ENCODE results near the gene FCRL6. TPM values are rescaled to one million over a fixed set of nuclear protein-coding genes. Genes with fewer than 3 reads are reported as not detected.

The FCRL6 gene
- total RNA-seq, 1 donor from 2014 or later = not detected

- no peak for ATAC-seq (ENCODE audit: low read depth)
- ChIA-PET POLR2A (no interaction called here), CTCF (interaction anchor here (9.5 kb wide), 1 partner anchor 88 kb away, joined by 176 read pairs; no protein-coding TSS in a partner anchor)
- H3K27me3 Mint-ChIP-seq = peaks cover 66% of the 10 kb centered on the region
- DNase-seq = no peak
- H3K36me3 Mint-ChIP-seq (ENCODE audit: low read depth) = no peaks in the 10 kb centered on the region
- H3K4me3 Mint-ChIP-seq = no peak overlapping the region
- H3K9me3 Mint-ChIP-seq = no peaks in the 10 kb centered on the region
- intact Hi-C loops (cut with micrococcal nuclease) = no loop called here
- TF ChIP-seq CTCF (IDR thresholded peaks at IDR 0.05) = no peak
- peaks cover 8% of the 10 kb centered on the region for H3K4me1 Mint-ChIP-seq
- no peak overlapping the region for H3K27ac Mint-ChIP-seq
These were observed 2.8 kb downstream of the FCRL6 start for GRCh38 chr1:159804924-159805323.

GRCh38 chr1:159815926-159816325 lies 13.8 kb downstream of the FCRL6 start:
- Mint-ChIP-seq H3K36me3 (ENCODE audit: low read depth) (no peaks in the 10 kb centered on the region), H3K9me3 (no peaks in the 10 kb centered on the region), H3K4me1 (no peaks in the 10 kb centered on the region), H3K4me3 (no peak overlapping the region), H3K27ac (no peak overlapping the region), H3K27me3 (peaks cover 26% of the 10 kb centered on the region)
- CTCF ChIA-PET = interaction anchor here (0.6 kb wide), 1 partner anchor 18 kb away, joined by 4 read pairs; no protein-coding TSS in a partner anchor
- POLR2A ChIA-PET = no interaction called here
- DNase-seq (no peak), ATAC-seq (ENCODE audit: low read depth) (no peak)
- intact Hi-C loops (cut with micrococcal nuclease) = no loop called here
- TF ChIP-seq CTCF (IDR thresholded peaks at IDR 0.05) = no peak

GRCh38 chr1:159817276-159818041 lies 15.3 kb downstream of the FCRL6 start:
- ChIA-PET POLR2A (no interaction called here), CTCF (no interaction called here)
- no peak for ATAC-seq (ENCODE audit: low read depth)
- Mint-ChIP-seq H3K9me3 (no peaks in the 10 kb centered on the region), H3K4me3 (no peak overlapping the region), H3K4me1 (no peaks in the 10 kb centered on the region), H3K27me3 (peaks cover 23% of the 10 kb centered on the region), H3K36me3 (ENCODE audit: low read depth) (no peaks in the 10 kb centered on the region), H3K27ac (no peak overlapping the region)
- intact Hi-C loops (cut with micrococcal nuclease) = no loop called here
- TF ChIP-seq CTCF (IDR thresholded peaks at IDR 0.05) = no peak
- no peak for DNase-seq

GRCh38 chr1:159821171-159821867 lies 19.2 kb downstream of the FCRL6 start:
- POLR2A ChIA-PET = no interaction called here
- no peak overlapping the region for H3K27ac Mint-ChIP-seq
- H3K4me3 Mint-ChIP-seq = no peak overlapping the region
- H3K36me3 Mint-ChIP-seq (ENCODE audit: low read depth) = no peaks in the 10 kb centered on the region
- DNase-seq = no peak
- CTCF ChIA-PET = interaction anchor here (1.1 to 2.6 kb wide), 5 partner anchors 20 to 186 kb away, joined by 3 to 8 read pairs (median 5); no protein-coding TSS in a partner anchor
- ATAC-seq (ENCODE audit: low read depth) = peak; percentile 50
- no peak for TF ChIP-seq CTCF (IDR thresholded peaks at IDR 0.05)
- intact Hi-C loops (cut with micrococcal nuclease) = loop anchor here (1.0 to 10.0 kb wide), 3 partner anchors 22 to 253 kb away; partner anchors contain the start of gene KCNJ10
- H3K9me3 Mint-ChIP-seq = no peaks in the 10 kb centered on the region
- H3K27me3 Mint-ChIP-seq = peaks cover 27% of the 10 kb centered on the region
- peaks cover 5% of the 10 kb centered on the region for H3K4me1 Mint-ChIP-seq

DNA sequence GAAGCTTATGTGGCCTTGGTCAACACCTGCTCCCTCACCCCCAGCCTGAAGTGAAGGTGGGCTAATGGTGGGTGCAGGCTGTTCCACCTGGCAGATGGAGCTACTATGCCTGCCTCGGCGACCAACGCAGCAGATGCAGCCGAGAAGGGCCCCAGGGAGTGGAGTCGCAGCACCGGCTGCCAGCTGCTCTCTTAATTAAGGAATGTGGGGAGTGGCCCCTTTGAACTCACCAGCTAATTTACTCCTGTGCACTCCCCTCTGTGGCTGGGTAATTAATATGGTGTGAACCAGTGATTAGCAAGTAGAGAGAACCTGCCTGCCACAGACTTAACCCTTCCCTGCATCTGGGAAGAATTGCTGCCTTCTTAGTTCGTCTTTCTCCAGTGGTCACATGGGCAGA lies 21.2 kb downstream of the FCRL6 start:
- peaks cover 22% of the 10 kb centered on the region for H3K27me3 Mint-ChIP-seq
- ChIA-PET POLR2A (no interaction called here), CTCF (interaction anchor here (1.1 kb wide), 1 partner anchor 185 kb away, joined by 3 read pairs; no protein-coding TSS in a partner anchor)
- no peak overlapping the region for H3K4me3 Mint-ChIP-seq
- H3K4me1 Mint-ChIP-seq = peaks cover 9% of the 10 kb centered on the region
- no peak for TF ChIP-seq CTCF (IDR thresholded peaks at IDR 0.05)
- intact Hi-C loops (cut with micrococcal nuclease) = loop anchor here (10.0 kb wide), 1 partner anchor 251 kb away; the partner anchor contains the start of gene KCNJ10
- no peaks in the 10 kb centered on the region for H3K36me3 Mint-ChIP-seq (ENCODE audit: low read depth)
- ATAC-seq (ENCODE audit: low read depth) (no peak), DNase-seq (no peak)
- no peak overlapping the region for H3K27ac Mint-ChIP-seq
- no peaks in the 10 kb centered on the region for H3K9me3 Mint-ChIP-seq

Data from activated B cell treated with CpG ODN at 0.5 μM for 24 hours (primary cell).